ENCODE measurements around the gene PEX14.
"Not testable (repeated sequence)": the region's sequence is repeated elsewhere in the genome, so short reads cannot be mapped to it uniquely, and the experiment has no call there.

The PEX14 gene

GRCh38 chr1:10450156-10450814 lies 24.5 kb upstream of the PEX14 start:
- DNase-seq (ENCODE audit: low read depth in 1 of 2, low spot score in 1 of 2): no peak

- DNase-seq (ENCODE audit: low read depth in 1 of 2, low spot score in 1 of 2): no peak
Measured at GRCh38 chr1:10450836-10451235, 23.9 kb upstream of the PEX14 start.

GRCh38 chr1:10451287-10451686 lies 23.5 kb upstream of the PEX14 start:
- DNase-seq (ENCODE audit: low read depth in 1 of 2, low spot score in 1 of 2): no peak

GRCh38 chr1:10456048-10456447 lies 18.7 kb upstream of the PEX14 start:
- no peak for DNase-seq (ENCODE audit: low read depth in 1 of 2, low spot score in 1 of 2)

- DNase-seq (ENCODE audit: low read depth in 1 of 2, low spot score in 1 of 2): no peak
Measured at GRCh38 chr1:10456661-10457060, 18.1 kb upstream of the PEX14 start.

- DNase-seq (ENCODE audit: low read depth in 1 of 2, low spot score in 1 of 2): not testable (repeated sequence)
Measured at GRCh38 chr1:10457462-10457861, 17.3 kb upstream of the PEX14 start.

- no peak for DNase-seq (ENCODE audit: low read depth in 1 of 2, low spot score in 1 of 2)
Measured at GRCh38 chr1:10457875-10458274, 16.9 kb upstream of the PEX14 start.

- no peak for DNase-seq (ENCODE audit: low read depth in 1 of 2, low spot score in 1 of 2)
Measured at GRCh38 chr1:10459184-10459583, 15.6 kb upstream of the PEX14 start.

GRCh38 chr1:10467078-10467477 lies 7.7 kb upstream of the PEX14 start:
- no peak for DNase-seq (ENCODE audit: low read depth in 1 of 2, low spot score in 1 of 2)

- DNase-seq (ENCODE audit: low read depth in 1 of 2, low spot score in 1 of 2): no peak
Measured at GRCh38 chr1:10470043-10470442, 4.7 kb upstream of the PEX14 start.

- no peak for DNase-seq (ENCODE audit: low read depth in 1 of 2, low spot score in 1 of 2)
Measured at GRCh38 chr1:10471411-10472219, 3.1 kb upstream of the PEX14 start.

- DNase-seq (ENCODE audit: low read depth in 1 of 2, low spot score in 1 of 2): peak; percentile 79 to 91
Measured at GRCh38 chr1:10472220-10473144, 2.3 kb upstream of the PEX14 start, which contains the start of gene DFFA. TSS of gene DFFA (minus strand) at chr1:10472529. CDS start at chr1:10472458, 71 bp downstream.

GRCh38 chr1:10473145-10473765 lies 1.5 kb upstream of the PEX14 start:
- no peak for DNase-seq (ENCODE audit: low read depth in 1 of 2, low spot score in 1 of 2)

GRCh38 chr1:10474309-10474612 lies 489 bp upstream of the PEX14 start:
- DNase-seq (ENCODE audit: low read depth in 1 of 2, low spot score in 1 of 2): not testable (repeated sequence)

- no peak for DNase-seq (ENCODE audit: low read depth in 1 of 2, low spot score in 1 of 2)
Measured at GRCh38 chr1:10475510-10475909, 760 bp downstream of the PEX14 start.

- DNase-seq (ENCODE audit: low read depth in 1 of 2, low spot score in 1 of 2): no peak
Measured at GRCh38 chr1:10479296-10479695, 4.5 kb downstream of the PEX14 start.

GRCh38 chr1:10480614-10481013 lies 5.9 kb downstream of the PEX14 start:
- DNase-seq (ENCODE audit: low read depth in 1 of 2, low spot score in 1 of 2): no peak

GRCh38 chr1:10484521-10484920 lies 9.8 kb downstream of the PEX14 start:
- DNase-seq (ENCODE audit: low read depth in 1 of 2, low spot score in 1 of 2): no peak

- DNase-seq (ENCODE audit: low read depth in 1 of 2, low spot score in 1 of 2): no peak
Measured at GRCh38 chr1:10489291-10490055, 14.7 kb downstream of the PEX14 start.

- DNase-seq (ENCODE audit: low read depth in 1 of 2, low spot score in 1 of 2): no peak
Measured at GRCh38 chr1:10490286-10490970, 15.7 kb downstream of the PEX14 start.

Data from activated CD4-positive, alpha-beta T cell treated with anti-CD3 and anti-CD28 coated beads, Interleukin-2, amount 50 U/mL, for 24 hours (primary cell).